ENCODE measurements around the gene APEX1.
"Not testable (repeated sequence)": the region's sequence is repeated elsewhere in the genome, so short reads cannot be mapped to it uniquely, and the experiment has no call there.

The APEX1 gene

DNA sequence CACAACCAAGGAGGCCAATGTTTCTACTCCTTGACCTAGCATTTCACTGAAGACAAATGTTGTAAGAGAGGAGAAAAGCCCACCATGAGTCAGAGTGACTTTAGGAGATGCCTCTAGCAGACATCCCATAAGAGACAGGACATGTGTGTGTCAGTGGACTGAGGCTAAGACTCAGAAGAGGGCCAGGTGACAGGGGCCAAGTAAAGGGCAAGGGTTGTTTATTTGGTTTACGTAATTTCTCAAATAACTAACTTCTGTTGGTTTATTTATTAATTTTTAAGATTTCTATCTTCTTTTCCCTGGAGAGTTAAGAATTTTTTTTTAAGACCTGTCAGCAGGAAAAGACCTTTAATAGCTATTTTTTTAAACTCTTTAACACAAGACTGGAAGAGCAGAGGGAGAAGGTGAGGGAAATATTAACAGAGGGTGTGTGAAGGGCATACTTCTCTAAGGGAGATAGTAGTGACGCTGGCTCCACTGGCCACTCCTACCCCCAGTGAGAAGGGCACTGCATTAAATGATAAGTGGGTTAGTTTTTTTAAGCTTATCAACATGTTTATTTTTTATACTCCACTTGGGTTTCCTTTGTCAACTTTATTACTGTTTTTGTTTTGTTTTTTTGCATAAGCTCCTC lies 17.6 kb downstream of the APEX1 start:
- no peak for DNase-seq (ENCODE audit: low read depth, low spot score)

DNA sequence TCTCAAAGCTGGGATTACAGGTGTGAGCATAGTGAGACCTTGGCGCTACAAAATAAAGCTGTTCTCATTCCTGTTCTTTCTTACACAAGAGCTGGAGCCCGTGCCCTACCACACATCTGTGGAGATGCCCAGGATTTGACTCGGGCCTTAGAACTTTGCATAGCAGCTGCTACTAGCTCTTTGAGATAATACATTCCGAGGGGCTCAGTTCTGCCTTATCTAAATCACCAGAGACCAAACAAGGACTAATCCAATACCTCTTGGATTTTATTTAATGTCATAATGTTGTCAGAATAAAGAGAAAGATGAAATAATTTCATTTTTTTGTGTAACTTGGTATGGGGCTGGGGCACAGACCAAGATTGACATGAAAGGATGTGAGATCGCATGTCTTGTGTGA lies 21.8 kb downstream of the APEX1 start:
- no peak for DNase-seq (ENCODE audit: low read depth, low spot score)

DNA sequence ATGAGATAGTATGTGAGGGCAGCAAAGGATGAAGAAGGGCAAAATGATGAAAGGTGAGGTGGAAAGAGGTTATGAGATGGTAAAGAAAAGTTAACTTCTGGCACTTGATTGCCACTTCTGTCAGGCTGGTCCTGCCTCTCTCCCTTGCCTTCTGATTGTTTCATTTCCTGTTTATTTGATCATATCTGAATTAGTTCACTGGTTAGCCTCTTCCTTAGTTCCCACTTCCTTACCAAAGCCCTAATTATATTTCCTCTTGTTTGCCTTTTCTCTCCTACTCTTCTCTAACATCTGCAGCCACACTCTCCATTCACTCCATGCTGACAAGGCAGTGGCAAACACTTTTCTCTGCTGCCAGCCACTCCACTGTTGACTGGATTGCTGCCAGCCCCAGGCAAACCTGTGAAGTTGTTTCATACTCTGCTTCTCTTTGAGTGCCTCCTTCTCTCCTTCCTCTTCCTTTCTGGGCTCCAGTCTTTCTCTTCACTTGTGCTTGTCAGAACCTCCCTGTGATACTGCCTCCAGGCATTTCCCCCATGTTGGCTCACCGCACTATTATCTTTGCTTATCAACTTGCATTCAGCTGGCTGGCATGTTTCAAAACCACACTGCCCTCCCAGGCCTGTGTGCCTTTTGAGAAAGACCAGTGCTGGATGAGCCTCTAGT lies 22.3 kb downstream of the APEX1 start:
- DNase-seq (ENCODE audit: low read depth, low spot score): peak; percentile 76

DNA sequence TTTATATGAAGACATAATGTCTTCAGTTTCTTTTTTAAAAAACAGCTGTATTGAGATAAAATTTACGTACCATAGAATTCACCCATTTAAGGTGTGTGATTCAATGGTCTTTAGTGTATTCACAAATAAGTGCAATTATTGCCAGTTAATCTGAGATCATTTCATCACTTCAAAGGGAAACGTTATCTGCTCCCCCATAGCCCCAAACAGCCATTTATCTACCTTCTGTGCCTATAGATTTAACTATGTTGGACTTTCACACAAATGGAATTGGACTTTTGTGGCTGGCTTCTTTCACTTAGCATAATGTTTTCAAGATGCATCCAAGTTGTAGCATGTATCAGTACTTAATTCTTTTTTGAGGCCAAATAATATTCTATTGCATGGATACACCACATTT lies 23.9 kb downstream of the APEX1 start:
- no peak for DNase-seq (ENCODE audit: low read depth, low spot score)

DNA sequence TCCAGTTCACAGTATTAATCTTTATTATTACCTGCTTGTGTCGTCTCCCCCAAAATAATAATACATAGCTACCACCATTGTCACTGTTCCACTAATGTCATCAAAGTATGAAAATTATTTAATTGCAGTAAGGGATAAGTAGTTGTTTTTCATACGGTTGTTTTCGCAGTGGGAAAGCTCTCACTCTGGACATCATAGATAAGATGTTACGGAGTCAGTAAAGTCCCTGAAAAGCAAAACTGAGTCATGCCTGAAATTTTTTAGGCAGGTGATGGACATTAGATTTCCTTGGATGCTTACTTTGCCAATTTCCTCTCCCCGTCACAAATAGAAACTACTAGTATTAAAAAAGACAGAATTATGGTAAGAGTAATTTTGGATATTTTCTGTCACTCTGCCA lies 27.4 kb downstream of the APEX1 start:
- no peak for DNase-seq (ENCODE audit: low read depth, low spot score)

DNA sequence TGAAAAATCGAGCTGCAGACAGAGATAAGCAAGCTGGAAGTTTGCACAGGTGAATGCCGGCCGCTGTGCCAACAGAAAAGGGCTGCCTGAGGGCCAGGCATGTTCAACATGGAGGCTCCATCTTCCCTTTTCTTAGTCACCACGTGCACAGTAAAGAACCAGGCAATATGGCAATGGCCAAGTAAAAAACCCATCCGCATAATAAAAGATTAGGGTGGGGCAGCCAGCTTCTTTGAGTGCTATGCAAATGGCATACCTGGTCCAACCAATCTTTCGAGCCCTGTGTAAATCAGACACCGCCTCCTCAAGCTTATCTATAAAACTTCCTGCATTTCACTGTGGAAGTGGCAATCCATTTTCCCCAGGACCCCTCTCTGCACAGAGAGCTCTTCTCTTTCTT lies 30.9 kb downstream of the APEX1 start:
- DNase-seq (ENCODE audit: low read depth, low spot score): no peak

DNA sequence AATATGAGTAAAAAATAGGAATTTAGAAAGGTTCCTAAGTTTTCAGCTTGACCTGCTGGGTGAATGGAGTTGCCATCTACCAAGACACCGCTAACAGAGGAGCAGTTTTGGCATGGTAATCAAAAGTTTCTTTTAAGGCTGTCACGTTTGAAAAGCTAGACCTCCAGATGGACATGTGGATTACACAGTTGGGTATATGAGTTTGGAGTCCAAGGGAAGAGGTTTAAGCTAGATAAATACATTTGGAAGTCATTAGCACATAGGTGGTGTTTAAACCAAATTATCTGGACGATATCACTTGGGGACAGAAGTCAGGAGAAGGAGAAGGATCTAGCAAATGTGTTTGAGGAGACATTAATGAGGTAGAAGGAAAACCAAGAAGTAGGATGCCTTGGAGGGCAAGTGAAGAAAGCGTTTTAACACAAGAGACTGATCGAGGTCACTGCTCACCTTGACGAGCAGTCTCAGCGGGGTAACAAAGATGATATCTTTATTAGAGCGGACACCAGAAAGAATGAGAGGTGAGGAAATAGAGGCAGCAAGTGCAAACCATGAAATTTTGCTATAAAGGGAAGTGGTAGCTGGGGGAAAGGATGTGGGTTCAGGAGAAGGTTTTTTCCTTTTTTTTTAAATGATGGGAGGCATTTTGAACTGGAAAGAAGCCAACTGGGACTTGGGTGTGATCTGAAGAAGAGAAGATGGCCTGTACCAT lies 31.8 kb downstream of the APEX1 start:
- DNase-seq (ENCODE audit: low read depth, low spot score): no peak

DNA sequence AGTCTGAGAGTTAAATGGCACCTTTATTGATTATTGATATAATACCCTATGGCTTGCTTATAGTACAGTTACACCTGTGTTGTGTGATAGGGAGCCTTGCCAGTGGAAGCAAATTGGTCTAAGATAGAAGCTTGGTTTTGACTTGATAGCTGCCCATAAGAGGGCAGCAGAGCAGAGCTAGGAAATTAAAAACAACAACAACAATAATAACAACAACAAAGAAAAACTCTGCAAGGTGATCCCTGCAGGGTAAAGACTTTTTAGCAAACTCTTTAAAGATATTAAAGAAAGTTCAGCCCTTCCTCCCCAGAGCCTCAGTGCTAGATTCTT lies 32.3 kb downstream of the APEX1 start:
- no peak for DNase-seq (ENCODE audit: low read depth, low spot score)

DNA sequence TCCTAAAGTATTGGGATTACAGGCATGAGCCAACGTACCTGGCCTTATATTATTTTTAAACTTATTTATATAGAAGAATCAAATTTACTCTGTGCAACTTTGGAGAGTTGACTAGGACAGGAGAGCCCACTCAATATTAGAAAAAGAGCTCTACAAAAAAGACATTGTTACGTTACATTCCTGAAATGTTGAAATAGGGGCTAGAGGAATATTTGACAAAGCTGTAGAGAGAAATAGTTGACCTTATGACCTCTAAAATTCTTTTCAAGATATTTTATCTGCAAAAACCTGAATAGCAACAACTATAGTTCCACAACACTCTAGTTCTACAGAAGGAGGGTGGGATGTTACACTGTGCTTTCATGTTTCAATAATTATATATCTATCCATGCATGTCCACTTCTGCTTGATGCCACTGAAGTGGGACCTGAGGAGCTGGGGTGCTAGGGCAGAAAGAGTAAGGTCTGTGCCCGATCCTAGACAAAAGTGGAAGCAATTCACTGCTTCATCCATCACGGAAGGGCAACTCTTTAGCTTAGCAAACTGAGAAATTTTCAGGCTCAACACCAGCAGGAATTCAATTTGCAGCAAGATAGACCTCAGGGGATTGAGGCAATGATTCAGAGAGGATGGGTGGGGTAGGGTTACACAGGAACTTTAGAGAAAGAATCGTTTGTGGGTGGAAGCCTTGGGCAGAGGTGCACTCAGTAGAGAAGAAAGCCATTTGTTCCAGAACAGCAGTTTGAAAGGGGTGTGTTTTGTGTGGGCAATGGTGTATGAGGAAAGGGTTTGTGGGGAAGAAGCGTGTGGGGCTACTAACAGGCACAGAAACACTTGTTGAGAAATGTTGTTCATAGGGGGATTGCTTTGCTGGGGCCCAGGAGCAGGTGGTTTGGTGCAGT lies 34.3 kb downstream of the APEX1 start:
- DNase-seq (ENCODE audit: low read depth, low spot score): no peak

DNA sequence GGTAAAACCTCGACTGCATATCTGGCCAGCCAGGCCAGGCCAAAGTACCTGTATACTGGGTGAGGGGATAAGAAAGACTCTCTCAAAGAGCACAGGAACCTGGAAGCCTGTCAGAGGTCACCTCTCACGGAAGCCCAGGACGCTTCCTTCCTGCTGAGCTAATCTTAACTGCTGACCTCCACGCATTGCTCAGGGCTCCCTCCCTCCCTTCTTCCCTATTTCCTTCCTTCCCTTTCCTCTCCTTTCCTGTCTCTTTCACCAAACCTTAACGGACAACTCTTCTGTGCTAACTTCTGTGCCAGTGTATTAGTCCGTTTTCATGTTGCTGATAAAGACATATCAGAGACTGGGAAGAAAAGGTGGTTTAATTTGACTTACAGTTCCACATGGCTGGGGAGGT lies 35.5 kb downstream of the APEX1 start:
- DNase-seq (ENCODE audit: low read depth, low spot score): no peak

DNA sequence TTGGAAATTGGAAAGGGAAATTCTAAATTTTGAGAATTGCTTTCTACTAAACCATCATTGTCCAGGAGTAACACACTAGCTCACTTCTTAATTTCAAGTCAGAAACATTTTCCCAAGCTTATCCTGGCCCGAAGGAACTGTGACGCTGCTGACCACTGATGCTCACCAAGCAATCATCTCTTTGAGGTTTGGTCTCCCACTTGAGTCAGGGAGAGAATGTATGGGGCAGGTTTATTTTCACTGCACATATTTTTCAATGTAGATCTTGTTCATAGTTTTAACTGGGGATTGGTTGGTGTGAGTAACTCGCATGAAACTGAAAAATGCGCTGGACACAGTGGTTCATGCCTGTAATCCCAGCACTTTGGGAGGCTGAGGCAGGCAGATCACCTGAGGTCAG lies 37.5 kb downstream of the APEX1 start:
- peak; percentile 4 for DNase-seq (ENCODE audit: low read depth, low spot score)

DNA sequence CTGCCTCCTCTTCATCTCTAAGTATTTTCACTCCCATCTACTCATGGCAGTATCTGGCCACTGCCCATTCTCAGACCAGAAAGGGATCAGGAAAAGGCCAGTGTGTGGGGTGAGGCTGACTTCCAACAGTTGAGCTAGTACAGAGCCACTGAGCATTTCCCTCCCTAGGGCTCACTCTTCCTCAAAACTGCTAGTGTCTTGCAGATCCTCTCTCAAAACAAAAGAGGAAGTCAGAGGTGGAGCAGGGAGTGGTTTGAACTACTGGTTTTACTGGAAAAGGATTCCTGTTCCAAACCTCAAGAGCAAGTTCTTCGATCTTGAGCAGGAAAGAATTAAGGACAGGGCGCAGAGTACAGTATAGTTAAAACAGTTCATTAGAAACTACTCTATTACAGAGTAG lies 38.6 kb downstream of the APEX1 start:
- no peak for DNase-seq (ENCODE audit: low read depth, low spot score)

DNA sequence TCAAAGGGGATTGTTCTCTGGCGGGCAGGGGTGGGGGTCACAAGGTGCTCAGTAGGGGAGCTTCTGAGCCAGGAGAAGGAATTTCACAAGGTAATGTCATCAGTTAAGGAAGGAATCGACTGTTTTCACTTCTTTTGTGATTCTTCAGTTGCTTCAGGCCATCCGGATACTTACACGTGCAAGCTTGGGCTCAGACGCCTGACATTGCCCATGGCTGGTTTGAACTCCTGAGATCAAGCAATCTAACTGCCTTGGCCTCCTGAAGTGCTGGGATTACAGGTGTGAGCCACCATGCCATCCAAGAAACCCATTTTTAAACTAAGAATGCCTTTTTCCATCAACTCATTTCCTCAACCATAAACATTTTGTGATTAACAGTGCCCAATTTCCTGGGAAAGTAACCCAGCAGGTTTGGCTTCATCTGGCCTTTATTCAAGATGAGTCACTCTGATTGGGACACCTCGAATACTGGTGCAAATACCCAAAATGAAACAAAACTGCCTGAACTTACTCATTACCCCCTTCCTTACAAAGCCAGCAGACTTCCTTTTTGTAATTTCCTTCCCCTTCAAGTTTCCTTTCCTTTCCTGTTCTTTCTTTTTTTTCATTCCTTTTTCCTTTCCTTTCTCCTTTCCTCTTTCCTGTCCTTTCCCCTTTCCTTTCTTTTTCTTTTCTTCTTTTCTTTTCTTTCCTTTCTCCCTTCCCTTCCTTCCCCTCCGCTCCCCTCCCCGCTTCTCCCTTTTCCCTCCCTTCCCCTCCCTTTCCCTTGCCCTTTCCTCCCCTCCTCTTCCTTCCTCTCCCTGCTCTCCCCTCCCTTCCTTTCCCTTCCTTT lies 40.1 kb downstream of the APEX1 start:
- no peak for DNase-seq (ENCODE audit: low read depth, low spot score)

DNA sequence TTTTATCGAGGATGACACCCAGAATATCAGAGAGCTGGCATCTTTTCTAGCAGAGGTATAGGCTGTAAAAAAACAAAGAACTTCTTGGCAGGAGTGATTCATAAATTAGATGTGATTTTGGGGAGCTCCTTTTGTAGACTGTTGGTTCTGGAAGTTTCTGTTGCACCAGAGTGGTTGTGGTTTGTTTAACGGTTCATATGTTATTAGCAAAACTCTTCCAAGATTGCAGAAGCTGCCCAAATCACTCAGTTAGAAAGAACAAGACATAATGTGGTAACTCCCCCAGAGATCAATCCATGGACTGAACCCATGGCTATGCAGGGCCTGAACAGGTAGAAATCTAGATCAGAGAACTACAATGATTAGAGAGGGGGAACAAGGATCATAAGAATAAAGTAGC lies 43.6 kb downstream of the APEX1 start:
- DNase-seq (ENCODE audit: low read depth, low spot score): no peak

DNA sequence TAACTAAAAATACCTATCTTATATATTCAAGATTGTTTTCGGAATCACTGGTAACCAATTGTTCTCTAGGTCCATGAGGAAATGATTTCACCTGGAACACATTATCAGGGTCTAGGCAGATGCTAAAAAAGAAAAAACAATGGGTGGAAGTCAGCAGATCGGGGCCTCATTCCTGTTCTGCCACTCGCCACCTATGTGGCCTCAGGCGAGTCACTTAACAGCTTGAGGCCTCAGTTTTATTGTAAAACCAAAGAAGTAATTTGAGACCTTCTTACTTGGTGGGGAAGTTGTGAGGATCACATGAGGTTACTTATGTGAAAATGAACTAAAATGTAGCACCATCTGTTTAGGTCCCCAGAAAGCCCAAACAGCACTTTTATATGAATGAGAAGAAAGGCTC lies 44.1 kb downstream of the APEX1 start:
- no peak for DNase-seq (ENCODE audit: low read depth, low spot score)

DNA sequence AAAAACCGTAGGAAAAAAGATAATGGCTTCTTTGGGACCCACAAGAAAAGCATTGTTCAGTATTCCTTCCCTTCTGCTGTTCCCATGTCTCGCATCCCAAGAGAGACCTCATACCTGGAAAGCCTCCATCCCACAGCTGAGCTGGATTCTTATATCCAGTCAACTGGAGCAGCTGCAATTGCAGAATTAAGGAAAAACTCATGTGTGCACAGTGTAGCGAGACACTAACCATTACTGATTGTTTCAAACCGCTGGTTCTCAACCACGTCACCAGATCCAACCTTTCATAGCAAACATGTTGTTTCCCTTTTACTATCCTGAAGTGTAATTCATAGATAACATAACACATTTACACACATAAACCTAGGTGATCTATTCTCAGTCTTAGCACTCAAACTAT lies 44.9 kb downstream of the APEX1 start:
- no peak for DNase-seq (ENCODE audit: low read depth, low spot score)

DNA sequence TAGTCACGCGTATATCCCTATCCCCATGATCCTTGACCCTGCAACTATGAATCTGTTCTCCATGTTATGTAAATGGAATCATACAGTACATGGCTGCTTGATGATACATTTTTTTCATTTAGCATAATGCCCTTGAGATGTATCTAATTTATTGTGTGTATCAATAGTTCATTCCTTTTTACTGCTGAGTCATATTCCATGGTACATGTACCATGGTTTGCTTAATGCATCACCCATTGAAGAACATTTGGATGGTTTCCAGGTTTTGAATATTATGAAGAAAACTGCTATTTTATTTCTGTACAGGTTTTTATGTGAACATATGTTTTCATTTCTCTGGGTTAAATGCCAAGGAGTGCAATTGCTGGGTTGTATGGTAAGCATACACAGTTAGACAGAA lies 46.3 kb downstream of the APEX1 start:
- DNase-seq (ENCODE audit: low read depth, low spot score): no peak

DNA sequence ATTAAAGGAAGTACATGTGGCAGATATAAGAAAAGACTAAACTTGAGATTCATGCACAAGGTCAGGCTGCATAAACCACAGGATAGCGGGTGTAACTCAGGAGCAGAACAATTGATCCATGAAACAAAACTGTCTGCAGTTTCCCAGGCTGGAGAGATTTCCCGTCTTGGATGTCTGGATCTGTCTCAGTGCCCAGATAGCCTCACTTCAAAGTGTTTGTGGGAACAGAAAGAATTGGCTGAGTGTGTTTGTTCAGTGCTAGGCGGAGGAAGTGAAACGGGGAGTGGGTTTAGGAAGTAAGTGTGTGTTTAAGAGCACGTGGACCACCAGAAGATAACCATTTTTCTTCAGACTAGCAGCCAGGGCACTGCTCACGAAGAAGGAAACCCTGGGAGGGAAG lies 48.9 kb downstream of the APEX1 start:
- no peak for DNase-seq (ENCODE audit: low read depth, low spot score)

DNA sequence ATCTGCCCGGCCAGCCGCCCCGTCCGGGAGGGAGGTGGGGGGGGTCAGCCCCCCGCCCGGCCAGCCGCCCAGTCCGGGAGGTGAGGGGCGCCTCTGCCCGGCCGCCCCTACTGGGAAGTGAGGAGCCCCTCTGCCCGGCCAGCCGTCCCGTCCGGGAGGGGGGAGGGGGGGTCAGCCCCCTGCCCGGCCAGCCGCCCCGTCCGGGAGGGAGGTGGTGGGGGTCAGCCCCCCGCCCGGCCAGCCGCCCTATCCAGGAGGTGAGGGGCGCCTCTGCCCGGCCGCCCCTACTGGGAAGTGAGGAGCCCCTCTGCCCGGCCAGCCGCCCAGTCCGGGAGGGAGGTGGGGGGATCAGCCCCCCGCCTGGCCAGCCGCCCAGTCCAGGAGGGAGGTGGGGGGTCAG lies 51.2 kb downstream of the APEX1 start:
- DNase-seq (ENCODE audit: low read depth, low spot score): not testable (repeated sequence)

DNA sequence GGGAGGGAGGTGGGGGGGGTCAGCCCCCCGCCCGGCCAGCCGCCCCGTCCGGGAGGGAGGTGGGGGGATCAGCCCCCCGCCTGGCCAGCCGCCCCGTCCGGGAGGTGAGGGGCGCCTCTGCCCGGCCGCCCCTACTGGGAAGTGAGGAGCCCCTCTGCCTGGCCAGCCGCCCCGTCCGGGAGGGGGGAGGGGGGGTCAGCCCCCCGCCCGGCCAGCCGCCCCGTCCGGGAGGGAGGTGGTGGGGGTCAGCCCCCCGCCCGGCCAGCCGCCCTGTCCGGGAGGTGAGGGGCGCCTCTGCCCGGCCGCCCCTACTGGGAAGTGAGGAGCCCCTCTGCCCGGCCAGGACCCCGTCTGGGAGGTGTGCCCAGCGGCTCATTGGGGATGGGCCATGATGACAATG lies 51.7 kb downstream of the APEX1 start:
- DNase-seq (ENCODE audit: low read depth, low spot score): not testable (repeated sequence)
